Measurements from ENCODE around the gene KMT2C. TPM values are rescaled to one million over a fixed set of nuclear protein-coding genes. Genes with fewer than 3 reads are reported as not detected.

Gene KMT2C
- total and polyA plus RNA-seq, 2 of the 8 experiments (the other 6 are each of a cell fraction or from before 2014, with no cell fraction given), result 9.1 to 40.8 TPM

DNA sequence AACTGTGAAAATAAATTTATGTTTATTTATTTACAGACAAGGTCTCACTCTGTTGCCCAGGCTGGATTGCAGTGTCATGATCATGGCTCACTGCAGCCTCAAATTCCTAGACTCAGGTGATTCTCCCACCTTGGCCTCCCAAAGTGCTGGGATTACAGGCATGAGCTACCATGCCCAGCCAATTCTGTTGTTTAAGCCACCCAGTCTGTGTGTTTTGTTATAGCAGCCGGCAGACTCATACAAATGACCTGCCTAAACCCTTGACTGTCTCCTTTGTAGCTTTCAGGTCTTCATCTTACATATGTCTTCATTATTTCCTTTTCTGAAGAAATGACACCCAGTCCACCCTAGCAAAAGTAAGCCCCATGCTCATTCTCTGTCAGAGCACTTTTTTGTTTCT lies 43.8 kb upstream of the KMT2C start:
- no peaks in the 10 kb centered on the region for H3K23me2 ChIP-seq (ENCODE audit: low read depth, low read length)
- no peak overlapping the region for H3K27ac ChIP-seq (ENCODE audit: low read depth, low read length)
- no peak overlapping the region for H2BK12ac ChIP-seq (ENCODE audit: low read depth, low read length)
- no peak overlapping the region for H2BK5ac ChIP-seq (ENCODE audit: low read depth, low read length)
- H4K91ac ChIP-seq (replicated peaks; ENCODE audit: insufficient read length, low read length), result no peak overlapping the region
- no peak overlapping the region for H2AFZ ChIP-seq (ENCODE audit: low read length)
- TF ChIP-seq SP4 (IDR thresholded peaks at IDR 0.05; ENCODE audit: low read length) (no peak), TBP (IDR thresholded peaks at IDR 0.05; ENCODE audit: low read depth, low read length) (no peak), SUZ12 (IDR thresholded peaks at IDR 0.05; ENCODE audit: low read length) (no peak), GABPA (IDR thresholded peaks at IDR 0.05; ENCODE audit: borderline replicate concordance, insufficient read depth, low read length) (no peak), RBBP5 (IDR thresholded peaks at IDR 0.05; ENCODE audit: borderline replicate concordance, low read depth, low read length) (no peak), BACH1 (IDR thresholded peaks at IDR 0.05; ENCODE audit: low read length) (no peak), CEBPB (IDR thresholded peaks at IDR 0.05; ENCODE audit: low read depth, low read length) (no peak), TAF1 (IDR thresholded peaks at IDR 0.05; ENCODE audit: low read depth, low read length) (no peak), NRF1 (IDR thresholded peaks at IDR 0.05; ENCODE audit: low read depth, low read length) (no peak), POU5F1 (IDR thresholded peaks at IDR 0.05; ENCODE audit: low read depth, low read length) (no peak), KDM4A (IDR thresholded peaks at IDR 0.05; ENCODE audit: low read depth, low read length, severe bottlenecking) (no peak)
- no peak overlapping the region for H3K4ac ChIP-seq (replicated peaks; ENCODE audit: insufficient read length, low read depth, low read length)
- no peaks in the 10 kb centered on the region for H4K20me1 ChIP-seq (replicated peaks in 1 of 2; ENCODE audit: control insufficient read depth in 1 of 2, insufficient read depth in 2 of 2, low read length in 2 of 2)
- DNase-seq (ENCODE audit: low read depth in 1 of 2, low spot score in 2 of 2), result no peak
- H3K23ac ChIP-seq (ENCODE audit: insufficient read length), result no peak overlapping the region
- H3K14ac ChIP-seq (ENCODE audit: insufficient read length), result no peak overlapping the region
- no peak overlapping the region for H2BK15ac ChIP-seq (ENCODE audit: low read length)
- no peak overlapping the region for H4K8ac ChIP-seq (ENCODE audit: extremely low read depth, insufficient read depth, low read length)
- H3K79me2 ChIP-seq (ENCODE audit: control insufficient read depth in 1 of 2, insufficient read depth in 2 of 2, low read length in 2 of 2), result no peaks in the 10 kb centered on the region
- H3K4me1 ChIP-seq (replicated peaks in 1 of 4; ENCODE audit: control insufficient read depth in 3 of 4, insufficient read depth in 4 of 4, low read length in 3 of 4), result no peaks in the 10 kb centered on the region
- H3K79me1 ChIP-seq (ENCODE audit: low read depth, low read length), result no peaks in the 10 kb centered on the region
- H3K4me2 ChIP-seq (ENCODE audit: insufficient read depth in 1 of 2, low read depth in 2 of 2, low read length in 2 of 2), result no peak overlapping the region
- H4K5ac ChIP-seq (ENCODE audit: insufficient read length, low read depth, low read length), result no peak overlapping the region
- H2AK5ac ChIP-seq (ENCODE audit: low read depth, low read length), result no peak overlapping the region
- CTCF ChIA-PET (ENCODE audit: partially characterized antibody), result interaction anchor here (1.4 kb wide), 1 partner anchor 39 kb away, joined by 3 read pairs; no protein-coding TSS in a partner anchor
- no peak for FAIRE-seq
- no peak overlapping the region for H3K9ac ChIP-seq (replicated peaks in 1 of 4; ENCODE audit: extremely low read depth in 1 of 4, low read depth in 3 of 4, low read length in 3 of 4)
- no peaks in the 10 kb centered on the region for H3K9me3 ChIP-seq (ENCODE audit: insufficient read depth in 2 of 2, low read depth in 1 of 2, low read length in 1 of 2)
- no peaks in the 10 kb centered on the region for H3K36me3 ChIP-seq (ENCODE audit: control insufficient read depth in 2 of 4, insufficient read depth in 4 of 4, low read length in 3 of 4)
- H3K4me3 ChIP-seq (ENCODE audit: extremely low read depth in 1 of 4, insufficient read depth in 2 of 4, low read depth in 3 of 4, low read length in 4 of 4), result no peak overlapping the region
- no peak overlapping the region for H3K56ac ChIP-seq (replicated peaks; ENCODE audit: insufficient read length, low read depth, low read length)
- H2BK20ac ChIP-seq (ENCODE audit: low read length), result no peak overlapping the region
- H3K18ac ChIP-seq (ENCODE audit: extremely low read depth, low read length), result no peak overlapping the region
- no peak overlapping the region for H2BK120ac ChIP-seq (replicated peaks; ENCODE audit: low read depth, low read length)
- POLR2A ChIA-PET (ENCODE audit: partially characterized antibody), result no interaction called here
- H3K27me3 ChIP-seq (replicated peaks in 1 of 4; ENCODE audit: control insufficient read depth in 3 of 4, extremely low read depth in 1 of 4, insufficient read depth in 3 of 4, low read length in 3 of 4), result no peaks in the 10 kb centered on the region
- WGBS, 2 experiments (ENCODE audit: extremely low coverage in 1 of 2, insufficient coverage in 1 of 2, insufficient read length in 1 of 2, insufficient replicate concordance in 2 of 2, low coverage in 1 of 2, low lambda C conversion rate in 2 of 2, missing lambda C conversion rate in 1 of 2), result 92% methylated on average over 1 of the region's 1 CpG; no CpG with 5 or more reads in 1 of the 2 experiments

Measured in H1 (cell line).